K562 (cell line): ENCODE results near the gene POGLUT2. TPM values are rescaled to one million over a fixed set of nuclear protein-coding genes. Genes with fewer than 3 reads are reported as not detected.

Experiments used
- COPS2 ChIP-seq: fragments of 450-650 bp; conservative IDR thresholded peaks from 2 replicates; pipeline ENCODE4 v1.6.1; 2016; ENCODE audit warnings: mild to moderate bottlenecking, moderate library complexity
- CREM ChIP-seq: IDR thresholded peaks from 2 replicates; pipeline ENCODE4 v1.6.1; 2014; ENCODE audit warnings: antibody characterized with exemption, low read depth
- E2F3 ChIP-seq: fragments of 250-450 bp; sonication (Bioruptor Pico); IDR thresholded peaks from 2 replicates; pipeline ENCODE4 v1.4.0; 2020; ENCODE audit warnings: mild to moderate bottlenecking
- ESRRB ChIP-seq: fragments of 250-450 bp; sonication (Bioruptor Pico); IDR thresholded peaks from 2 replicates; pipeline ENCODE4 v1.5.0; 2020; ENCODE audit warnings: mild to moderate bottlenecking, moderate library complexity, borderline replicate concordance
- NR0B1 ChIP-seq: fragments of 450-650 bp; IDR thresholded peaks from one replicate; pipeline ENCODE4 v1.6.1; 2018; ENCODE audit warnings: mild to moderate bottlenecking, moderate library complexity; ENCODE audit not compliant: partially characterized antibody
- NR3C1 ChIP-seq: sonication (generic); formaldehyde crosslinking; IDR thresholded peaks from 2 replicates; pipeline ENCODE4 v1.8.1; 2022; ENCODE audit warnings: missing genetic modification reagents
- PCBP1 ChIP-seq: fragments of 200-400 bp; formaldehyde crosslinking; IDR thresholded peaks from 2 replicates; pipeline ENCODE4 v1.6.1; 2018; ENCODE audit warnings: mild to moderate bottlenecking, low read depth, low read length; ENCODE audit not compliant: poor library complexity, severe bottlenecking
- PHTF2 ChIP-seq: fragments of 250-450 bp; sonication (Bioruptor Pico); IDR thresholded peaks from 2 replicates; pipeline ENCODE4 v1.5.0; 2021; ENCODE audit warnings: mild to moderate bottlenecking
- PREB ChIP-seq: sonication (generic); formaldehyde crosslinking; IDR thresholded peaks from 2 replicates; pipeline ENCODE4 v1.8.1; 2023; ENCODE audit warnings: mild to moderate bottlenecking, missing genetic modification reagents
- SAFB ChIP-seq: fragments of 200-400 bp; formaldehyde crosslinking; IDR thresholded peaks from 2 replicates; pipeline ENCODE4 v1.6.1; 2017; ENCODE audit warnings: low read depth, low read length, borderline replicate concordance
- TCF3 ChIP-seq: sonication (generic); formaldehyde crosslinking; IDR thresholded peaks from 2 replicates; pipeline ENCODE4 v1.4.0; 2020; ENCODE audit warnings: mild to moderate bottlenecking, missing genetic modification reagents
- TRIM28 ChIP-seq: fragments of 450-650 bp; IDR thresholded peaks from 2 replicates; pipeline ENCODE4 v1.6.1; 2017
- ZBTB7A ChIP-seq: IDR thresholded peaks from 2 replicates; pipeline ENCODE4 v1.6.1; 2011; ENCODE audit warnings: low read depth, mild to moderate bottlenecking, low read length, moderate library complexity, borderline replicate concordance; ENCODE audit not compliant: control insufficient read depth
- ZC3H11A ChIP-seq: IDR thresholded peaks from 2 replicates; pipeline ENCODE4 v1.6.1; 2012; ENCODE audit warnings: low read depth, low read length, improper control_type of control experiment
- ZFP36 ChIP-seq: fragments of 150-350 bp; IDR thresholded peaks from 2 replicates; pipeline ENCODE4 v1.6.1; 2018; ENCODE audit warnings: low read length, low read depth; ENCODE audit not compliant: partially characterized antibody
- ZNF354B ChIP-seq: fragments of 250-450 bp; sonication (Bioruptor Pico); IDR thresholded peaks from 2 replicates; pipeline ENCODE4 v1.4.0; 2020
- ZNF449 ChIP-seq: fragments of 250-450 bp; sonication (Bioruptor Pico); IDR thresholded peaks from 2 replicates; pipeline ENCODE4 v1.8.0; 2022; ENCODE audit warnings: moderate library complexity, mild to moderate bottlenecking, inconsistent platforms
- ZNF609 ChIP-seq: sonication (generic); formaldehyde crosslinking; IDR thresholded peaks from 2 replicates; pipeline ENCODE4 v1.8.1; 2023; ENCODE audit warnings: missing genetic modification reagents, mild to moderate bottlenecking, borderline replicate concordance
- ZNF696 ChIP-seq: fragments of 250-450 bp; sonication (Bioruptor Pico); conservative IDR thresholded peaks from 2 replicates; pipeline ENCODE4 v1.4.0; 2020; ENCODE audit warnings: mild to moderate bottlenecking, moderate library complexity
- ZNF785 ChIP-seq: fragments of 250-450 bp; sonication (Bioruptor Pico); IDR thresholded peaks from 2 replicates; pipeline ENCODE4 v1.4.0; 2020; ENCODE audit warnings: mild to moderate bottlenecking
- polyA plus RNA-seq, 8 experiments: library from polyadenylated mRNA; depleted of rRNA in 4 of 8; stranded (reverse) in 5 of 8; unstranded in 3 of 8; fragments of >200 nt; fragmentation: Nextera tagmentation in 2 of 8; fragmentation: Illumina TruSeq in 1 of 8; extraction: Ambion mirVana in 2 of 8; extraction: Trizol in 1 of 8; gene quantifications; 2 replicates each; pipeline versions ENCODE4 v1.2.1 to v1.2.3, GENCODE V29; 2011 to 2014; ENCODE audit warnings: inconsistent platforms in 1 of 8, missing spikeins in 1 of 8
- total RNA-seq, 7 experiments: library from RNA; depleted of rRNA in 6 of 7; stranded (reverse); fragments of >200 nt in 6 of 7; fragmentation: Illumina TruSeq in 2 of 7; extraction: Trizol in 2 of 7; gene quantifications; 2 replicates each; pipeline versions ENCODE4 v1.2.1 to v1.2.3, GENCODE V29; 2011 to 2021; ENCODE audit warnings: low replicate concordance in 1 of 7

POGLUT2 gene
- total and polyA plus RNA-seq, 9 of the 15 experiments (the other 6 are each of a cell fraction or from before 2014, with no cell fraction given), result 3.8 to 11.8 (median 10.8) TPM

GRCh38 chr13:102800145-102801041 lies 1.6 kb upstream of the POGLUT2 start (continued):
- no peak for TF ChIP-seq TRIM28
- no peak for TF ChIP-seq ZNF696
- TF ChIP-seq CREM, result peak; percentile 34; the same call in 1 of the 2 replicates
- no peak for TF ChIP-seq ZNF449 (CRISPR knock-in tag)
- TF ChIP-seq ZNF785 (CRISPR knock-in tag), result no peak
- no peak for TF ChIP-seq ESRRB (CRISPR knock-in tag)
- TF ChIP-seq NR0B1, result no peak
- TF ChIP-seq E2F3 (CRISPR knock-in tag), result no peak
- no peak for TF ChIP-seq ZC3H11A
- no peak for TF ChIP-seq TCF3
- no peak for TF ChIP-seq ZNF354B
- TF ChIP-seq ZFP36, result no peak
- no peak for TF ChIP-seq PHTF2 (CRISPR knock-in tag)
- TF ChIP-seq NR3C1 (CRISPR knock-in tag), result peak; percentile 83
- TF ChIP-seq PCBP1, result no peak
- TF ChIP-seq ZBTB7A, result peak; percentile 13; the same call in 1 of the 2 replicates
- no peak for TF ChIP-seq ZNF609
- TF ChIP-seq SAFB, result no peak
- TF ChIP-seq PREB, result no peak
- TF ChIP-seq COPS2, result no peak
